GM20000 (cell line): ENCODE data around the gene DOK3.
A peak's percentile ranks its signal among the peaks of the same experiment; 100 is the strongest.

Experiments used
- DNase-seq: peaks from one replicate; pipeline ENCODE4 v3.0.0; 2012; ENCODE audit warnings: low spot score
- CTCF ChIP-seq: IDR thresholded peaks from 2 replicates; pipeline ENCODE4 v1.5.1; 2012; ENCODE audit warnings: mild to moderate bottlenecking, control low read depth; ENCODE audit errors: extremely low read depth, missing control alignments

DOK3 gene

GRCh38 chr5:177520271-177520670, 10.6 kb upstream of the DOK3 start:
- no peak for TF ChIP-seq CTCF
- DNase-seq, result no peak

GRCh38 chr5:177519463-177520235, 10.0 kb upstream of the DOK3 start:
- no peak for TF ChIP-seq CTCF
- DNase-seq, result no peak

GRCh38 chr5:177516601-177517568, 7.3 kb upstream of the DOK3 start, which contains the start of gene DDX41:
TSS of gene DDX41 (minus strand) at chr5:177516961. CDS start at chr5:177516945, 16 bp downstream.
- peak; percentile 99 for DNase-seq
- no peak for TF ChIP-seq CTCF

- no peak for DNase-seq
- no peak for TF ChIP-seq CTCF
Observed at GRCh38 chr5:177515580-177515979, 6.0 kb upstream of the DOK3 start.

GRCh38 chr5:177514541-177514940, 4.9 kb upstream of the DOK3 start:
- TF ChIP-seq CTCF, result no peak
- DNase-seq, result no peak

- TF ChIP-seq CTCF, result no peak
- no peak for DNase-seq
Observed at GRCh38 chr5:177513500-177513899, 3.9 kb upstream of the DOK3 start.

- TF ChIP-seq CTCF, result no peak
- no peak for DNase-seq
Observed at GRCh38 chr5:177512736-177513380, 3.2 kb upstream of the DOK3 start.
